Measurements from ENCODE around the gene HDAC4. TPM values are rescaled to one million over a fixed set of nuclear protein-coding genes. Genes with fewer than 3 reads are reported as not detected.

Gene HDAC4
- polyA plus RNA-seq, 1 donor (not counting 4 experiments of a cell fraction or from before 2014, with no cell fraction given): 2.9 TPM

GRCh38 chr2:239116456-239117246 is 284.2 kb downstream of the HDAC4 start:
- no peak for DNase-seq (ENCODE audit: low read depth, low spot score)
- no peak for TF ChIP-seq EZH2 (IDR thresholded peaks at IDR 0.05; ENCODE audit: low read length)
- TF ChIP-seq CTCF (optimal IDR thresholded peaks at IDR 0.05 in 1 of 3, IDR thresholded peaks at IDR 0.05 in 1 of 3, conservative IDR thresholded peaks at IDR 0.05 in 1 of 3; ENCODE audit: extremely low read depth in 1 of 3, insufficient read depth in 2 of 3, low read length in 3 of 3): no peak

GRCh38 chr2:239115616-239116015 is 285.2 kb downstream of the HDAC4 start:
- FAIRE-seq (no peak), DNase-seq (ENCODE audit: low read depth, low spot score) (no peak)
- Histone ChIP-seq H3K27ac (ENCODE audit: control insufficient read depth, insufficient read depth, low read length) (no peak overlapping the region), H3K4me1 (ENCODE audit: control insufficient read depth, extremely low read depth, insufficient read depth, low read length) (peaks cover 17% of the 10 kb centered on the region), H3K9me1 (ENCODE audit: control insufficient read depth, extremely low read depth, insufficient read depth, low read length) (no peaks in the 10 kb centered on the region), H4K20me1 (ENCODE audit: control insufficient read depth, extremely low read depth, insufficient read depth, low read length) (no peaks in the 10 kb centered on the region), H3K9me3 (ENCODE audit: control insufficient read depth, low read depth, low read length) (no peaks in the 10 kb centered on the region), H3K36me3 (ENCODE audit: control insufficient read depth in 2 of 2, extremely low read depth in 1 of 2, insufficient read depth in 2 of 2, low read length in 2 of 2) (no peaks in the 10 kb centered on the region), H3K79me2 (ENCODE audit: control insufficient read depth, insufficient read depth, low read length) (no peaks in the 10 kb centered on the region), H2AFZ (ENCODE audit: control insufficient read depth, low read length) (no peak overlapping the region), H3K4me3 (ENCODE audit: control insufficient read depth in 2 of 3, extremely low read depth in 1 of 3, insufficient read depth in 2 of 3, low read depth in 1 of 3, low read length in 3 of 3) (no peak overlapping the region), H3K9ac (ENCODE audit: control insufficient read depth, extremely low read depth, insufficient read depth, low read length) (no peak overlapping the region), H3K27me3 (ENCODE audit: control insufficient read depth, extremely low read depth, insufficient read depth, low read length) (no peaks in the 10 kb centered on the region), H3K4me2 (ENCODE audit: control insufficient read depth, extremely low read depth, insufficient read depth, low read depth, low read length) (no peak overlapping the region)
- TF ChIP-seq EZH2 (IDR thresholded peaks at IDR 0.05; ENCODE audit: low read length): no peak
- no peak for TF ChIP-seq CTCF (optimal IDR thresholded peaks at IDR 0.05 in 1 of 3, IDR thresholded peaks at IDR 0.05 in 1 of 3, conservative IDR thresholded peaks at IDR 0.05 in 1 of 3; ENCODE audit: extremely low read depth in 1 of 3, insufficient read depth in 2 of 3, low read length in 3 of 3)
- dilution Hi-C loops (cut with MboI; ENCODE audit: extremely low pct_ligation_motif_present, low sequenced_read_pairs): no loop called here

More at GRCh38 chr2:239116456-239117246, 284.2 kb downstream of the HDAC4 start:
- Histone ChIP-seq H3K9me3 (ENCODE audit: control insufficient read depth, low read depth, low read length) (no peaks in the 10 kb centered on the region), H2AFZ (ENCODE audit: control insufficient read depth, low read length) (no peak overlapping the region), H3K36me3 (ENCODE audit: control insufficient read depth in 2 of 2, extremely low read depth in 1 of 2, insufficient read depth in 2 of 2, low read length in 2 of 2) (no peaks in the 10 kb centered on the region), H4K20me1 (ENCODE audit: control insufficient read depth, extremely low read depth, insufficient read depth, low read length) (no peaks in the 10 kb centered on the region), H3K4me1 (ENCODE audit: control insufficient read depth, extremely low read depth, insufficient read depth, low read length) (peaks cover 17% of the 10 kb centered on the region), H3K9me1 (ENCODE audit: control insufficient read depth, extremely low read depth, insufficient read depth, low read length) (no peaks in the 10 kb centered on the region), H3K9ac (ENCODE audit: control insufficient read depth, extremely low read depth, insufficient read depth, low read length) (no peak overlapping the region), H3K79me2 (ENCODE audit: control insufficient read depth, insufficient read depth, low read length) (no peaks in the 10 kb centered on the region), H3K4me3 (ENCODE audit: control insufficient read depth in 2 of 3, extremely low read depth in 1 of 3, insufficient read depth in 2 of 3, low read depth in 1 of 3, low read length in 3 of 3) (no peak overlapping the region), H3K27me3 (ENCODE audit: control insufficient read depth, extremely low read depth, insufficient read depth, low read length) (no peaks in the 10 kb centered on the region), H3K27ac (ENCODE audit: control insufficient read depth, insufficient read depth, low read length) (no peak overlapping the region), H3K4me2 (ENCODE audit: control insufficient read depth, extremely low read depth, insufficient read depth, low read depth, low read length) (no peak overlapping the region)
- FAIRE-seq: no peak
- dilution Hi-C loops (cut with MboI; ENCODE audit: extremely low pct_ligation_motif_present, low sequenced_read_pairs): no loop called here
